ENCODE data around the gene KLHDC10.

DNA sequence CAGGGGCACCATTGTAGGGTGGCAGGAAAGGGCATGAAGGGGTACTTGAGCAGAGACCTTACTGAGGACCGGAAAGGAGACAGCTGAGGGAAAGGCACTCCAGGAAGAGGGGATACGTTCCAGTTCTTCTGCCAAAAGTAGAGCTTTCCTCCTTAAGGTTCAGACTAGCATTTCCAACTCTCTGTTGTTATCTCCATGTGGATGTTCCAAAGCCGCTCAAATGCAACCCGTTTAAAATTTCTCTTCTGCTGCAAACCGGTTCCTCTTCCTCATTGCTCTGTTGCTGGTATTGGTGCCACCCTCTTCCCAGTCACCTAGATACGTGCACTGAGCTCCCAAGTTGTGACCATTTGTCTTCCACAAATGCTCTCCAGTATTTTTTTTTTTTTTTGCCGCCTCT is 87.4 kb downstream of the KLHDC10 start:
- no peak for TF ChIP-seq EZH2 (IDR thresholded peaks at IDR 0.05; ENCODE audit: low read length, missing control alignments)
- TF ChIP-seq, protein P1, sequence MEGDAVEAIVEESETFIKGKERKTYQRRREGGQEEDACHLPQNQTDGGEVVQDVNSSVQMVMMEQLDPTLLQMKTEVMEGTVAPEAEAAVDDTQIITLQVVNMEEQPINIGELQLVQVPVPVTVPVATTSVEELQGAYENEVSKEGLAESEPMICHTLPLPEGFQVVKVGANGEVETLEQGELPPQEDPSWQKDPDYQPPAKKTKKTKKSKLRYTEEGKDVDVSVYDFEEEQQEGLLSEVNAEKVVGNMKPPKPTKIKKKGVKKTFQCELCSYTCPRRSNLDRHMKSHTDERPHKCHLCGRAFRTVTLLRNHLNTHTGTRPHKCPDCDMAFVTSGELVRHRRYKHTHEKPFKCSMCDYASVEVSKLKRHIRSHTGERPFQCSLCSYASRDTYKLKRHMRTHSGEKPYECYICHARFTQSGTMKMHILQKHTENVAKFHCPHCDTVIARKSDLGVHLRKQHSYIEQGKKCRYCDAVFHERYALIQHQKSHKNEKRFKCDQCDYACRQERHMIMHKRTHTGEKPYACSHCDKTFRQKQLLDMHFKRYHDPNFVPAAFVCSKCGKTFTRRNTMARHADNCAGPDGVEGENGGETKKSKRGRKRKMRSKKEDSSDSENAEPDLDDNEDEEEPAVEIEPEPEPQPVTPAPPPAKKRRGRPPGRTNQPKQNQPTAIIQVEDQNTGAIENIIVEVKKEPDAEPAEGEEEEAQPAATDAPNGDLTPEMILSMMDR (conservative IDR thresholded peaks at IDR 0.05 in 1 of 2, IDR thresholded peaks at IDR 0.05 in 1 of 2; ENCODE audit: low read depth in 1 of 2, low read length in 2 of 2) = no peak
